NCI-H510A (cell line): Measurements from ENCODE around the gene SEMA6B.
"Not testable (repeated sequence)": the region's sequence is repeated elsewhere in the genome, so short reads cannot be mapped to it uniquely, and the experiment has no call there.

Experiments used
- DNase-seq: peaks from one replicate; lab custom pipeline; 2025; lab: John Stamatoyannopoulos, UW

SEMA6B gene

DNA sequence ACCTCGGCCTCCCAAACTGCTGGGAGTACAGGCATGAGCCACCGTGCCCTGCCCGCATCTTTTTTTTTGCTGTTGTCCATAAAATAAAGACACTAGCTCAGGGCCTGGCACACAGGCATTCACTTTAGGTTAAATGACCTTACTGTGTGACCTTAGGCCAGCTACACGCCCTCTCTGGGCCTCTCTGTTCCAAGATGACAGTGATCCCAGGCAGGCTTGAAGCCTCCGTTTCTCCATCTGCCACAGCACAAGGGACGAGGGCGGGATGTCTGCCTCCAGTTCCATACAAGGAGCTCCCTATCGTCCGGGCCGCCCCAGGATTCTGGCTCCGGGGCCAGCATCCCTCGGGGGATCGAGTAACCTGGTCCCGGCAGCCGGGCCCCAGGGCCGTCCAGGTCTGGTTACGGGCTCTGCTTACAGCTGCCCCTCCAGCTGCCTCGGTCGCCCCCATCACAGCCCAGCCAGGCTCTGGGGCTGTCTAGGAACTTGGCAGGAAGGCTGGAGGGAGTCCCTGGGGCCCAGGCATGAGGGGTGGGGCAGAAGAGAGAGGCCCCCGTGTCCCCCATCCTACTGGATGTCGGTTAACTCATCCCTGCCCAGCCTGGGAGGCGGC is 11.9 kb upstream of the SEMA6B start:
- no peak for DNase-seq

DNA sequence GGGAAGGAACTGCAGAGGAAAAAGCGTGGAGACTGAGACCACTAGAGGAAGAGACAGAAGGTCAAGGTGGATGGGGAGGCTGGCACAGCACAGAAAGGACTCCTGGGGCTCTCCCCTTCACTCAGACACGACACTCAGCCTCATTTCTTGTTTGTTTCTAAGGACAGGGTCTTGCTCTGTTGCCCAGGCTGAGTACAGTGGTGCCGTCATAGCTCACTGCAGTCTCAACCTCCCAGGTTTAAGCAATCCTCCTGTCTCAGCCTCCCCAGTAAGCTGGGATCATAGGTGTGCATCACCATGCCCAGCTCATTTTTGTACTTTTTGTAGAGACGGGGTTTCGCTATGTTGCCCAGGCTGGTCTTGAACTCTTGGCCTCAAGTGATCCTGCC is 11.4 kb upstream of the SEMA6B start:
- no peak for DNase-seq

GRCh38 chr19:4570402-4570801 is 10.9 kb upstream of the SEMA6B start:
- no peak for DNase-seq

- no peak for DNase-seq
Measured at GRCh38 chr19:4568886-4569285, 9.4 kb upstream of the SEMA6B start.

GRCh38 chr19:4567584-4568071 is 8.1 kb upstream of the SEMA6B start:
- no peak for DNase-seq

DNA sequence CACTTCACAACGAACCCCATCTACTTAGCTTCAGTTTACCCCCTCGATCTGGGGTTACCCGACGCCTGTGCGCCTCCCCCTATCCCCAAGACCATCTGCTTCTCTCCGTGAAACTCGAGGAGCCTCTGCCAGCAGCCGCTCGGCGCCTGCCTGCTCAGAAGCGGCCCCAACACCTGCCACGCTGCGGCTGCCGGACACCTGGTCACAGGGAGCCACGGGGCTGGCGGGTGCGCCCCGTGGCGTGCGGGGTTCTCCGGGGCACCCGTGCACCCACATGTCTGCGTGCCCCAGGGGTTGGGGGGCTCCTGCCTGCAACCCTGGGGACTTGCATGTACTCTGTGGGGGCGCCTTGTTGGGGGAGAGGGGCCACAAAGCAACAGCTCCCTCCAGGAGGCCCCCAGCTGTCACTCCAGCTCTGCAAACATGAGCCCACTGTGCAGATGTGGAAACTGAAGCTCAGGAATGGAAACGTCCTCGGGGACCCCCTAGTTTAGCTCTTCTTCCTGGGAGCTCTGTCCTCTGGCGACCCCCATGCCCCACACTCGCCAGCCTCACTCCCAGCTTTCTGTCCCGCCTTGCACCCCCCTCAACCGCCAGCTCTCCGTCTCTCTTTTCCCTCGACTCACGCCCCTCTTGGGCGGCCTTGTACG is 7.0 kb upstream of the SEMA6B start:
- no peak for DNase-seq

DNA sequence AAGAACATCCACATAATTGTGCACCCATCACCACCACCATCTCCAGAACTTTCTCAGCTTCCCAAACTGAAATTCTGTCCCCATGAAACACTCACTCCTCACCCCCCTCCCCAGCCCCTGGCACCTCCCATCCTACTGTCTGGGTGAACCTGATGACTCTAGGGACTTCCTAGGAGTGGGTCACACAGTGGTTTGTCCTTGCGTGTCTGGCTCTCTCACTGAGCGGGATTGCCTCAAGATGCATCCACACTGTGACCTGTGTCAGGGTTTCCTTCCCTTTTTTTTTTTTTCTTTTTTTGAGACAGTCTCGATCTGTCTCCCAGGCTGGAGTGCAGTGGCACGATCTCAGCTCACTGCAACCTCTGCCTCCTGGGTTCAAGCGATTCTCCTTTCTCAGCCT is 4.1 kb upstream of the SEMA6B start:
- not testable (repeated sequence) for DNase-seq

DNA sequence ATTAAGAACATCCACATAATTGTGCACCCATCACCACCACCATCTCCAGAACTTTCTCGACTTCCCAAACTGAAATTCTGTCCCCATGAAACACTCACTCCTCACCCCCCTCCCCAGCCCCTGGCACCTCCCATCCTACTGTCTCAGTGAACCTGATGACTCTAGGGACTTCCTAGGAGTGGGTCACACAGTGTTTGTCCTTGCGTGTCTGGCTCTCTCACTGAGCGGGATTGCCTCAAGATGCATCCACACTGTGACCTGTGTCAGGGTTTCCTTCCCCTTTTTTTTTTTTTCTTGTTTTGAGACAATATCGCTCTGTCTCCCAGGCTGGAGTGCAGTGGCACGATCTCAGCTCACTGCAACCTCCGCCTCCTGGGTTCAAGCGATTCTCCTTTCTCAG is 2.6 kb upstream of the SEMA6B start:
- DNase-seq = not testable (repeated sequence)

GRCh38 chr19:4557971-4558941 is 1.2 kb downstream of the SEMA6B start:
- DNase-seq = no peak

DNA sequence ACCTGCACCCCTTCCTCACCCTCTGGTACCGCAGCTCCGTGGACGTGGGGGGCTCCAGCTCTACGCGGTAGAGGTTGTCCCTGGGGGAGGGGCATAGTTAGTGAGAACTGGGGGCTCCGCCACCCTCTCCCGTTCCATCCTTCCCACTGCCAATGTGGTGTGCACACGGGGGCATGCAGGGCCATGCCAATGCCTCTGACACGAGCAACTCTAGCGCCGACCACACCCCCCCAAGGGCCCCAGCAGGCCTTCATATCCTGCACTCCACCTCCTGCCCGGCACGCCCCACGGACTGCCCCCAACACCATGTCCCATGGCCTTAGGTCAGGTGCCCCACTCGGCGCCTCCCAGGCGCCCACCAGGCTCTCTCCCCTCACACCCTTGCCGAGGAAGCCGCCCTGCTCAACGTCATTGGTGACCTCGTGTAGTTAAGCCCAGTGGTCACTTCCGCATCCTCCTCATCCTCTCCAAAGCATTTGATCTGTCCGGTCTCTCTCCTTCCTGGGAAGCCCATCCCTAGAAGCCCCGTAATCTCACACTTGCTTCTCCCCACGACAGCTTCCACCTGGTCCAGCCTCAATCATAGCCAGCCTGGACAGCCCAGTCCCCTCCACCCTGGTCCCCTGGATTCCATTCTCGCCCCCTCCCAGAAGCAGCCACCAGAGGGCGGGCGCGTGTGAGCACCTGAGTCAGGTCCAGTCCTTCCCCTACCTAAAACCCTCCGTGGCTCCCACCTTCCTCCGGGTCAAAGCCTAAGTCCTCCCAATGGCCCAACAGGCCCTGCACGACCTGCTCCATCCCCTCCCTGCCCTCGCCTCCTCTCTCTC is 2.1 kb downstream of the SEMA6B start:
- DNase-seq = no peak

DNA sequence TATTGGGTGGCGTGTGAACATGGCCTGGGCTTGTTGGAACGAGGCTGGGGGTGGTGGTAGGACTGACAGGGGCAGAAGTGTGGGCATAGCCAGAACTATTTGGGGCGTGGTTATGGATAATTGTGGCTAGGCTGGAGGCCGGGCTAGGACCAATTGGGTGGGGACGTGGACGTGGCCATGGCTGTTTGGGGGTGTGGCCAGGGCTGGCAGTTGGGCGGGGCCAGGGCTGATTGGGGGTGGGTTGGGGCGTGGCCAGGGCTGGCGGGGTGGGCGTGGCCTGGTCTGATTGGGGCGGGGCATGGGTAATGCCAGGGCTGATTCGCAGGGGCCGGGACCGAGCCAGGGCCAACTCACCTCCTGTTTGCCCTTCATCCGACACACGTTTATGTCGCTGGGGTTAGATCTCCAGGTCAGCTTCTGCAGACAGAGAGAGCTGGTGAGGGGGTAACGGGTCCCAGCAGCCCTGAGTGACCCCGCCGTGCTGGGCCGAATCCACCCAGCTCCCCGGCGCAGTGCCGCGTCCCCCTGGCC is 2.8 kb downstream of the SEMA6B start:
- DNase-seq = no peak

DNA sequence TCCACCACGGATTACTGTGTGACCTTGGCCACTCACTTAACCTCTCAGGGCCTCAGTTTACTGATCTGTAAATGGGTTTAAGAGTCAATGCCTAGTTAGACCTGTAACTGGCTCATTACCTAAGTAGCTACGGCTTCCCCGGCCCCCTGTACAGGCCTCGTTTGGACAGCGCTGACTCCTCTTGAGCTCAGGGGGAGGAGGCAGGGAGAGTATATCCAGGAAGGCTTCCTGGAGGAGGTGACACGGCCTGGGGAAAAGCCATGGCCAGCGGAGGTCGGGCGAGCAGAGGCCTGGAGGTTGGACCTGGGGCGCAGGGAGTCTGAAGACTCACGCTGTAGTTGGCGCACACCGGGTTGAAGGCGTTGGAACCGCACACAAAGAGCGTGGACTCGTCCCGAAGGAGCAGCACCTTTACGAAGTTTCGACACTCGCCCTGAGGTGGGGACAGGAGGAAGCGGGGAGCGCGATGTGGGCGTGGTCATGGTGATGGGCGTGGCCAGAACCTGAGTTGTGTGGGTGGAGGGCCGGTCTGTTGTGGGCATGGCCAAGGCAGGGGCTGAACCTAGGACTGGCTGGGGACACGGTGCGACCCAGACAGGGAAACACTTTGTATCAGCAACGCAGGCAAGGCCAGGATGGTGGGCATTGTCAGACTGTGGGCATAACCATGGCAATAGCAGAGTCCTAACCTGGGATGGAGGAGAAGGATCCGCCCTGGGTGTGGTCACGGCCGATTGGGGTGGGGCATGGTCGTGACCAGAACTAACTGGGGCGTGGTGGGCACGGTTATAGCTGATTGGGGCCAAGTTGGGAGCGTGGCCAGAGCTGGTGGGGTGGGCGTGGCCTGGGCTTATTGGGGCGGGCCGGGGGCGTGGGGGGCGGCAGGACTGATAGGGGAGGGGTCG is 3.6 kb downstream of the SEMA6B start:
- no peak for DNase-seq

DNA sequence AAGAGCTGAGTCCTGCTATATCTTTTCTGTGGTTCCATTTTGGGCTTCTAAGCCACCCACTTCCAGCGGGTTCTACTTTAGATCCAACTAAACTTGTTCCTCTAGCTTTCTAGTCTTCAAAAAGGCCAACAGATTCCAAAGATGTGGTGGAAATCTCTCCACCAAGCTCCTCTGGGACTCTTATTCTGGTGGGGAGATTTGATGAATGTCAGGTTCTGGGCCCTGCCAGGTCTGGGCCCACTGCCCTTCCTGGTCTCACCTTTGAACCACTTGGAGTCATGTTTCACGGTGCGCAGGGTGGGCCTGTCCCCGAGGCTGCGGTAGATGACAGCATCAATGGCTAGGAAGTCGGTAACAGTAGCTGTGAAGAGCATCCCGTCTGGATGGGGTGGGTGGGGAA is 4.8 kb downstream of the SEMA6B start:
- DNase-seq = no peak

GRCh38 chr19:4553775-4554174 is 5.7 kb downstream of the SEMA6B start:
- no peak for DNase-seq

GRCh38 chr19:4553092-4553695 is 6.3 kb downstream of the SEMA6B start:
- no peak for DNase-seq

- no peak for DNase-seq
Measured at GRCh38 chr19:4552525-4552819, 7.0 kb downstream of the SEMA6B start.

DNA sequence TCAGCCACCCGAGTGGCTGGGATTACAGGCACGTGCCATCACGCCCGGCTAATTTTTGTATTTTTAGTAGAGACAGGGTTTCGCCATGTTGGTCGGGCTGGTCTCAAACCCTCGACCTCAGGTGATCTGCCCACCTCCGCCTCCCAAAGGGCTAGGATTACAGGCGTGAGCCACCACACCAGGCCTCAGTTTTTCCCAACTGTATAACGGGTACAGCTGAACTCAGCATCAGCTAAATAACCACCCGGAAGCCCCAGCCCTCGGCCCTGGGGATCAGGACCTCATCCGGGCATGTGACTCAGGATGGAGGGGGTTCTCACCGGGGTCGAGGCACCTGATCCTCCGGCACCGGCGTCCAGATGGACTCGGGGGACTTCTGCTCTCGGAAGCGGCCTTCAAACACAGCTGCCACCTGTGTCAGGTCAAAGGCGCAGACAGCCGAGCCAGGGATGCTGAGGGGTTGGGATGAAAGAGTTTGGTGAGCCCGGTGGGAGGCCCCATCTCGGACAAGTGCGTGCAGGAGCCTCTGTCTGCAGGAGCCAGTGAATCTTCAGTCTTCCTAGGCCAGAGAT is 8.9 kb downstream of the SEMA6B start:
- no peak for DNase-seq

- no peak for DNase-seq
Measured at GRCh38 chr19:4550018-4550417, 9.5 kb downstream of the SEMA6B start.

GRCh38 chr19:4548238-4548584 is 11.3 kb downstream of the SEMA6B start:
- no peak for DNase-seq
